ENCODE data around the gene SHTN1. TPM values are rescaled to one million over a fixed set of nuclear protein-coding genes. Genes with fewer than 3 reads are reported as not detected.

Gene SHTN1
- total RNA-seq, 4 donors from 2014 or later = 20.9 to 55.5 (median 25.2) TPM

- no peaks in the 10 kb centered on the region for H3K36me3 ChIP-seq
- no peak for DNase-seq (ENCODE audit: low spot score in 2 of 2)
- H3K27ac ChIP-seq = no peak overlapping the region
- H3K4me1 ChIP-seq = peaks cover 15% of the 10 kb centered on the region
- no peaks in the 10 kb centered on the region for H3K27me3 ChIP-seq
- TF ChIP-seq POLR2A (IDR thresholded peaks at IDR 0.05) (no peak), EP300 (IDR thresholded peaks at IDR 0.05) (no peak), POLR2AphosphoS5 (IDR thresholded peaks at IDR 0.05) (no peak), CTCF (IDR thresholded peaks at IDR 0.05) (no peak)
- no peaks in the 10 kb centered on the region for H3K9me3 ChIP-seq
- 49% methylated on average over 17 of the region's 17 CpGs for WGBS
- peak overlapping the region; percentile 64 for H3K4me3 ChIP-seq
Measured at GRCh38 chr10:116848032-116848943, 156.7 kb downstream of the SHTN1 start.

DNA sequence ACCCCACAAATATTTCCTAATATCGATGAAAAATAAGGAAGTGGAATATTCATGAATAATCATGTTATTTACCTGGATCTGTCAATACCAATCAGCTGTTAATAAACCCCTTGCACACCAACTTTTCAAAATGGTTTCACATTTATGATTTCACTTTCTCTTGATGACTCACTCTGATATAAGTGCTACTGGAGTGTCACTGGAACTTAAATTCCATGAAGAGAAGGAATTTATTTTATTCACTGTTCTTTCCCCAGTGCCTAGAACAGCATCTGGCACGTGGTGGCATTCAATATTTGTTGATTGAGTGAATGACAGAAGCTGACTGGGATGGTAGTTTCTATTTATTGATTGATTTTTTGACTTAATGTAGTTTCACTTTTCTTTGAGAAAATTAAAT is 159.2 kb downstream of the SHTN1 start:
- Histone ChIP-seq H3K36me3 (no peaks in the 10 kb centered on the region), H3K9me3 (no peaks in the 10 kb centered on the region), H3K27ac (no peak overlapping the region), H3K4me3 (no peak overlapping the region), H3K27me3 (no peaks in the 10 kb centered on the region), H3K4me1 (peaks cover 15% of the 10 kb centered on the region)
- DNase-seq (ENCODE audit: low spot score in 2 of 2) = no peak
- TF ChIP-seq POLR2AphosphoS5 (IDR thresholded peaks at IDR 0.05) = no peak
- no peak for TF ChIP-seq CTCF (IDR thresholded peaks at IDR 0.05)
- no peak for TF ChIP-seq POLR2A (IDR thresholded peaks at IDR 0.05)
- TF ChIP-seq EP300 (IDR thresholded peaks at IDR 0.05) = no peak
- WGBS = 71% methylated on average over 2 of the region's 2 CpGs

- DNase-seq (ENCODE audit: low spot score in 2 of 2) = no peak
- WGBS = 90% methylated on average over 6 of the region's 6 CpGs
Measured at GRCh38 chr10:116840389-116841075, 164.5 kb downstream of the SHTN1 start.

GRCh38 chr10:116838143-116838725 is 166.8 kb downstream of the SHTN1 start:
- H3K9me3 ChIP-seq = no peaks in the 10 kb centered on the region
- no peak overlapping the region for H3K4me3 ChIP-seq
- TF ChIP-seq CTCF (IDR thresholded peaks at IDR 0.05) (no peak), POLR2A (IDR thresholded peaks at IDR 0.05) (no peak), EP300 (IDR thresholded peaks at IDR 0.05) (no peak), POLR2AphosphoS5 (IDR thresholded peaks at IDR 0.05) (no peak)
- H3K27me3 ChIP-seq = no peaks in the 10 kb centered on the region
- WGBS = 68% methylated on average over 5 of the region's 5 CpGs
- H3K4me1 ChIP-seq = no peaks in the 10 kb centered on the region
- no peak for DNase-seq (ENCODE audit: low spot score in 2 of 2)
- H3K36me3 ChIP-seq = no peaks in the 10 kb centered on the region
- H3K27ac ChIP-seq = no peak overlapping the region

More at GRCh38 chr10:116840389-116841075, 164.5 kb downstream of the SHTN1 start:
- Histone ChIP-seq H3K27me3 (no peaks in the 10 kb centered on the region), H3K27ac (no peak overlapping the region), H3K9me3 (no peaks in the 10 kb centered on the region), H3K4me3 (no peak overlapping the region), H3K36me3 (no peaks in the 10 kb centered on the region), H3K4me1 (no peaks in the 10 kb centered on the region)
- TF ChIP-seq EP300 (IDR thresholded peaks at IDR 0.05) = no peak
- no peak for TF ChIP-seq POLR2A (IDR thresholded peaks at IDR 0.05)
- TF ChIP-seq POLR2AphosphoS5 (IDR thresholded peaks at IDR 0.05) = no peak
- TF ChIP-seq CTCF (IDR thresholded peaks at IDR 0.05) = no peak

All from suprapubic skin (tissue), 4 donors.